Stimulated activated naive CD8-positive, alpha-beta T cell treated with anti-CD3 and anti-CD28 coated beads, Interleukin-15, Interleukin-2, amounts not matched to agents 100 U/mL and 50 U/mL, for 24 hours (primary cell): ENCODE data around the gene CYP4F11.
"Not testable (repeated sequence)": the region's sequence is repeated elsewhere in the genome, so short reads cannot be mapped to it uniquely, and the experiment has no call there.

Experiments used
- ATAC-seq: fragments of 150-1000 bp; cut with Tn5 transposase; one replicate; pipeline ENCODE4 v1.10.0; 2021
- DNase-seq: peaks from one replicate; pipeline ENCODE4 v3.0.0; 2021

CYP4F11 gene

GRCh38 chr19:15934332-15935078 lies at the start of gene CYP4F11:
Gene CYP4F11, minus strand, starts transcription at chr19:15934529. Its CDS starts 121 bp downstream, at chr19:15934408.
- DNase-seq, result no peak
- ATAC-seq, result no peak

- DNase-seq (no peak), ATAC-seq (no peak)
Measured at GRCh38 chr19:15979293-15979692, 45.0 kb upstream of the CYP4F11 start.

GRCh38 chr19:15977690-15978089 lies 43.4 kb upstream of the CYP4F11 start:
- DNase-seq (no peak), ATAC-seq (no peak)

GRCh38 chr19:15976836-15977689 lies 42.7 kb upstream of the CYP4F11 start:
- DNase-seq (no peak), ATAC-seq (no peak)

GRCh38 chr19:15974856-15975255 lies 40.5 kb upstream of the CYP4F11 start:
- no peak for DNase-seq
- no peak for ATAC-seq

GRCh38 chr19:15972043-15972442 lies 37.7 kb upstream of the CYP4F11 start:
- ATAC-seq, DNase-seq: not testable (repeated sequence)

GRCh38 chr19:15971224-15971780 lies 37.0 kb upstream of the CYP4F11 start:
- ATAC-seq (no peak), DNase-seq (no peak)

GRCh38 chr19:15964231-15964630 lies 29.9 kb upstream of the CYP4F11 start:
- no peak for DNase-seq
- no peak for ATAC-seq

GRCh38 chr19:15962319-15962718 lies 28.0 kb upstream of the CYP4F11 start:
- ATAC-seq (no peak), DNase-seq (no peak)

- no peak for ATAC-seq
- DNase-seq, result no peak
Measured at GRCh38 chr19:15954820-15955219, 20.5 kb upstream of the CYP4F11 start.

- DNase-seq, result no peak
- ATAC-seq, result no peak
Measured at GRCh38 chr19:15948223-15949058, 14.1 kb upstream of the CYP4F11 start, which contains the start of gene OR10H4. Gene OR10H4, plus strand, starts transcription at chr19:15949008. Its CDS starts 0 bp downstream, at chr19:15949008.

GRCh38 chr19:15945301-15945700 lies 11.0 kb upstream of the CYP4F11 start:
- DNase-seq, result no peak
- no peak for ATAC-seq

- no peak for ATAC-seq
- DNase-seq, result no peak
Measured at GRCh38 chr19:15944401-15944800, 10.1 kb upstream of the CYP4F11 start.

- DNase-seq (no peak), ATAC-seq (no peak)
Measured at GRCh38 chr19:15937771-15938170, 3.4 kb upstream of the CYP4F11 start.

GRCh38 chr19:15936950-15937349 lies 2.6 kb upstream of the CYP4F11 start:
- no peak for DNase-seq
- ATAC-seq, result no peak

GRCh38 chr19:15936173-15936572 lies 1.8 kb upstream of the CYP4F11 start:
- no peak for DNase-seq
- no peak for ATAC-seq

- no peak for ATAC-seq
- no peak for DNase-seq
Measured at GRCh38 chr19:15935167-15935702, 906 bp upstream of the CYP4F11 start.

- DNase-seq, result not testable (repeated sequence)
Measured at GRCh38 chr19:15933761-15934331, 483 bp downstream of the CYP4F11 start.

GRCh38 chr19:15928321-15928720 lies 6.0 kb downstream of the CYP4F11 start:
- ATAC-seq (no peak), DNase-seq (no peak)

More at GRCh38 chr19:15933761-15934331, 483 bp downstream of the CYP4F11 start:
- ATAC-seq, result not testable (repeated sequence)

GRCh38 chr19:15926484-15926883 lies 7.8 kb downstream of the CYP4F11 start:
- no peak for ATAC-seq
- no peak for DNase-seq

GRCh38 chr19:15923702-15924101 lies 10.6 kb downstream of the CYP4F11 start:
- DNase-seq (no peak), ATAC-seq (no peak)
